ENCODE measurements around the gene BUB1B. TPM values are rescaled to one million over a fixed set of nuclear protein-coding genes. Genes with fewer than 3 reads are reported as not detected.

BUB1B gene
- total RNA-seq, 4 donors from 2014 or later = 0.33 to 8.8 (median 3.3) TPM; not detected in 1

- TF ChIP-seq CTCF (IDR thresholded peaks at IDR 0.05; ENCODE audit: low read depth) = no peak
These were observed 3.0 kb downstream of the BUB1B start for GRCh38 chr15:40163657-40164416.

GRCh38 chr15:40175160-40175559 is 14.3 kb downstream of the BUB1B start:
- TF ChIP-seq CTCF (IDR thresholded peaks at IDR 0.05; ENCODE audit: low read depth) = no peak

- TF ChIP-seq CTCF (IDR thresholded peaks at IDR 0.05; ENCODE audit: low read depth) = no peak
These were observed 21.6 kb downstream of the BUB1B start for GRCh38 chr15:40182358-40183029.

- TF ChIP-seq CTCF (IDR thresholded peaks at IDR 0.05; ENCODE audit: low read depth) = no peak
These were observed 23.0 kb downstream of the BUB1B start for GRCh38 chr15:40183636-40184463.

GRCh38 chr15:40190591-40190990 is 29.7 kb downstream of the BUB1B start:
- TF ChIP-seq CTCF (IDR thresholded peaks at IDR 0.05; ENCODE audit: low read depth) = no peak

GRCh38 chr15:40192942-40193341 is 32.1 kb downstream of the BUB1B start:
- TF ChIP-seq CTCF (IDR thresholded peaks at IDR 0.05; ENCODE audit: low read depth) = no peak

- TF ChIP-seq CTCF (IDR thresholded peaks at IDR 0.05; ENCODE audit: low read depth) = no peak
These were observed 36.6 kb downstream of the BUB1B start for GRCh38 chr15:40197434-40197833.
